NT2/D1 (cell line): ENCODE data around the gene DCTN3.
"Not testable (repeated sequence)": the region's sequence is repeated elsewhere in the genome, so short reads cannot be mapped to it uniquely, and the experiment has no call there.

Experiments used
- DNase-seq: peaks from one replicate; pipeline ENCODE4 v3.0.0-alpha.2; 2011; ENCODE audit warnings: low read depth, low spot score
- H3K27me3 ChIP-seq: 2 replicates; pipeline ENCODE4 v1.6.0; 2011; ENCODE audit warnings: mild to moderate bottlenecking; ENCODE audit not compliant: insufficient read length, insufficient read depth
- H3K36me3 ChIP-seq: 2 replicates; pipeline ENCODE4 v1.6.1; 2011; ENCODE audit warnings: mild to moderate bottlenecking, low read length, mixed read lengths; ENCODE audit not compliant: insufficient read depth, insufficient read length
- H3K4me1 ChIP-seq: 2 replicates; pipeline ENCODE4 v1.5.1; 2011; ENCODE audit not compliant: insufficient read depth, insufficient read length
- H3K4me3 ChIP-seq: 2 replicates; pipeline ENCODE4 v1.5.1; 2011; ENCODE audit warnings: low read depth; ENCODE audit not compliant: insufficient read length
- H3K9ac ChIP-seq: 2 replicates; pipeline ENCODE4 v1.6.0; 2011; ENCODE audit warnings: low read depth; ENCODE audit not compliant: insufficient read length
- H3K9me3 ChIP-seq: 2 replicates; pipeline ENCODE4 v1.5.1; 2011; ENCODE audit warnings: mild to moderate bottlenecking, low read length; ENCODE audit not compliant: insufficient read depth
- SUZ12 ChIP-seq: IDR thresholded peaks from 2 replicates; pipeline ENCODE4 v1.6.1; 2011; ENCODE audit not compliant: insufficient read length, insufficient read depth; ENCODE audit errors: extremely low read depth
- YY1 ChIP-seq: IDR thresholded peaks from 2 replicates; pipeline ENCODE4 v1.6.1; 2011; ENCODE audit not compliant: insufficient read length, insufficient read depth
- ZNF274 ChIP-seq: IDR thresholded peaks from 2 replicates; pipeline ENCODE4 v1.6.1; 2011; ENCODE audit warnings: mild to moderate bottlenecking, low read depth, low read length

DCTN3 gene

GRCh38 chr9:34646211-34647083, 26.2 kb upstream of the DCTN3 start, which contains the start of gene GALT:
Gene GALT, plus strand, starts transcription at chr9:34646675. Its CDS starts 30 bp downstream, at chr9:34646705.
- DNase-seq: peak; percentile 84
- no peak for TF ChIP-seq ZNF274
- TF ChIP-seq YY1: no peak
- no peak for TF ChIP-seq SUZ12
- Histone ChIP-seq H3K9me3 (no peaks in the 10 kb centered on the region), H3K36me3 (peaks cover 39% of the 10 kb centered on the region), H3K9ac (peak within 1 kb of the TSS; percentile 92), H3K27me3 (no peaks in the 10 kb centered on the region), H3K4me1 (peaks cover 16% of the 10 kb centered on the region), H3K4me3 (peak within 1 kb of the TSS; percentile 78)

- no peak overlapping the region for H3K4me3 ChIP-seq
- no peaks in the 10 kb centered on the region for H3K9me3 ChIP-seq
- peaks cover 12% of the 10 kb centered on the region for H3K4me1 ChIP-seq
- H3K36me3 ChIP-seq: peaks cover 26% of the 10 kb centered on the region
- H3K9ac ChIP-seq: no peak overlapping the region
- DNase-seq: no peak
- no peaks in the 10 kb centered on the region for H3K27me3 ChIP-seq
- TF ChIP-seq YY1 (no peak), ZNF274 (no peak), SUZ12 (no peak)
Measured at GRCh38 chr9:34644766-34645314, 24.5 kb upstream of the DCTN3 start.

- no peak for DNase-seq
- Histone ChIP-seq H3K9me3 (no peaks in the 10 kb centered on the region), H3K4me3 (no peak overlapping the region), H3K4me1 (peaks cover 9% of the 10 kb centered on the region), H3K27me3 (no peaks in the 10 kb centered on the region), H3K36me3 (peaks cover 4% of the 10 kb centered on the region), H3K9ac (no peak overlapping the region)
- no peak for TF ChIP-seq YY1
- no peak for TF ChIP-seq SUZ12
- TF ChIP-seq ZNF274: no peak
Measured at GRCh38 chr9:34642679-34643078, 22.4 kb upstream of the DCTN3 start.

- not testable (repeated sequence) for DNase-seq, H3K27me3 ChIP-seq, H3K4me3 ChIP-seq, H3K9ac ChIP-seq, H3K9me3 ChIP-seq
- Histone ChIP-seq H3K4me1 (peaks cover 12% of the 10 kb centered on the region), H3K36me3 (peaks cover 18% of the 10 kb centered on the region)
Measured at GRCh38 chr9:34639322-34639721, 19.0 kb upstream of the DCTN3 start.

GRCh38 chr9:34638138-34638445, 17.8 kb upstream of the DCTN3 start:
- Histone ChIP-seq H3K9me3 (no peaks in the 10 kb centered on the region), H3K9ac (peak overlapping the region; percentile 58), H3K36me3 (peaks cover 18% of the 10 kb centered on the region), H3K4me3 (peak overlapping the region; percentile 94), H3K27me3 (no peaks in the 10 kb centered on the region), H3K4me1 (peaks cover 15% of the 10 kb centered on the region)
- TF ChIP-seq ZNF274: no peak
- no peak for TF ChIP-seq SUZ12
- no peak for TF ChIP-seq YY1
- no peak for DNase-seq

- Histone ChIP-seq H3K9me3 (no peaks in the 10 kb centered on the region), H3K36me3 (peaks cover 18% of the 10 kb centered on the region), H3K27me3 (no peaks in the 10 kb centered on the region), H3K4me3 (peak within 1 kb of the TSS; percentile 94), H3K4me1 (peaks cover 15% of the 10 kb centered on the region), H3K9ac (peak within 1 kb of the TSS; percentile 99)
- TF ChIP-seq YY1 (no peak), ZNF274 (no peak), SUZ12 (no peak)
- DNase-seq: peak; percentile 86
Measured at GRCh38 chr9:34637356-34638137, 17.3 kb upstream of the DCTN3 start, which contains the start of gene SIGMAR1. Gene SIGMAR1, minus strand, starts transcription at chr9:34637787. Its CDS starts 90 bp downstream, at chr9:34637697.

- Histone ChIP-seq H3K9me3 (no peaks in the 10 kb centered on the region), H3K4me1 (peaks cover 15% of the 10 kb centered on the region), H3K9ac (peak overlapping the region; percentile 99), H3K27me3 (no peaks in the 10 kb centered on the region), H3K36me3 (peaks cover 18% of the 10 kb centered on the region), H3K4me3 (peak overlapping the region; percentile 94)
- TF ChIP-seq YY1: no peak
- no peak for TF ChIP-seq ZNF274
- TF ChIP-seq SUZ12: no peak
- no peak for DNase-seq
Measured at GRCh38 chr9:34636791-34637355, 16.6 kb upstream of the DCTN3 start.
